SJSA1 (cell line): ENCODE results near the gene EMID1. TPM values are rescaled to one million over a fixed set of nuclear protein-coding genes. Genes with fewer than 3 reads are reported as not detected.

Experiments
- DNase-seq, 2 experiments: peaks; one replicate each; pipeline ENCODE4 v3.0.0-alpha.2; 2015 to 2020; ENCODE audit warnings: low spot score in 2 of 2, low read depth in 1 of 2
- H3K27ac ChIP-seq: fragments of 250-450 bp; sonication (Bioruptor Pico); 2 replicates; pipeline ENCODE4 v1.5.1; 2020; ENCODE audit warnings: mild to moderate bottlenecking, moderate library complexity
- H3K27me3 ChIP-seq: fragments of 250-450 bp; sonication (Bioruptor Pico); replicated peaks from 2 replicates; pipeline ENCODE4 v1.5.1; 2020; ENCODE audit warnings: mild to moderate bottlenecking, moderate library complexity
- H3K36me3 ChIP-seq: fragments of 250-450 bp; sonication (Bioruptor Pico); 2 replicates; pipeline ENCODE4 v1.5.1; 2020; ENCODE audit warnings: mild to moderate bottlenecking
- H3K4me1 ChIP-seq: fragments of 250-450 bp; sonication (Bioruptor Pico); replicated peaks from 2 replicates; pipeline ENCODE4 v1.6.1; 2021; ENCODE audit warnings: mild to moderate bottlenecking
- H3K4me3 ChIP-seq: fragments of 250-450 bp; sonication (Bioruptor Pico); 2 replicates; pipeline ENCODE4 v1.5.1; 2020; ENCODE audit warnings: mild to moderate bottlenecking
- H3K9me3 ChIP-seq: fragments of 250-450 bp; sonication (Bioruptor Pico); replicated peaks from 2 replicates; pipeline ENCODE4 v1.5.1; 2020; ENCODE audit warnings: mild to moderate bottlenecking
- total RNA-seq: library from RNA; depleted of rRNA; stranded (reverse); fragments of >200 nt; shearing (Covaris generic); gene quantifications from 2 replicates; pipeline ENCODE4 v1.2.3, GENCODE V29; 2014

Gene EMID1
- total RNA-seq, 1 experiment from 2014 or later: 45.6 TPM

GRCh38 chr22:29259253-29259899 lies 53.7 kb downstream of the EMID1 start:
- Histone ChIP-seq H3K36me3 (peaks cover 37% of the 10 kb centered on the region), H3K9me3 (no peaks in the 10 kb centered on the region), H3K27ac (no peak overlapping the region), H3K27me3 (no peaks in the 10 kb centered on the region), H3K4me1 (no peaks in the 10 kb centered on the region), H3K4me3 (no peak overlapping the region)
- DNase-seq: no peak

- Histone ChIP-seq H3K9me3 (no peaks in the 10 kb centered on the region), H3K4me1 (no peaks in the 10 kb centered on the region), H3K27ac (no peak overlapping the region), H3K4me3 (no peak overlapping the region), H3K27me3 (no peaks in the 10 kb centered on the region), H3K36me3 (peaks cover 44% of the 10 kb centered on the region)
- no peak for DNase-seq
These were observed 54.4 kb downstream of the EMID1 start for GRCh38 chr22:29260031-29260560.

- DNase-seq: no peak
- Histone ChIP-seq H3K36me3 (peaks cover 51% of the 10 kb centered on the region), H3K27ac (no peak overlapping the region), H3K27me3 (no peaks in the 10 kb centered on the region), H3K4me3 (no peak overlapping the region), H3K4me1 (no peaks in the 10 kb centered on the region), H3K9me3 (no peaks in the 10 kb centered on the region)
These were observed 55.1 kb downstream of the EMID1 start for GRCh38 chr22:29260601-29261315.

GRCh38 chr22:29263791-29264276 lies 58.1 kb downstream of the EMID1 start:
- H3K27ac ChIP-seq: no peak overlapping the region
- H3K4me1 ChIP-seq: peaks cover 11% of the 10 kb centered on the region
- no peaks in the 10 kb centered on the region for H3K27me3 ChIP-seq
- no peak for DNase-seq
- H3K9me3 ChIP-seq: no peaks in the 10 kb centered on the region
- no peak overlapping the region for H3K4me3 ChIP-seq
- H3K36me3 ChIP-seq: peaks cover 71% of the 10 kb centered on the region

GRCh38 chr22:29265305-29265704 lies 59.6 kb downstream of the EMID1 start:
- no peak overlapping the region for H3K27ac ChIP-seq
- no peaks in the 10 kb centered on the region for H3K9me3 ChIP-seq
- no peaks in the 10 kb centered on the region for H3K27me3 ChIP-seq
- H3K4me1 ChIP-seq: peaks cover 22% of the 10 kb centered on the region
- DNase-seq: no peak
- peaks cover 71% of the 10 kb centered on the region for H3K36me3 ChIP-seq
- H3K4me3 ChIP-seq: no peak overlapping the region

GRCh38 chr22:29265929-29266328 lies 60.2 kb downstream of the EMID1 start:
- Histone ChIP-seq H3K4me1 (peaks cover 28% of the 10 kb centered on the region), H3K36me3 (peaks cover 72% of the 10 kb centered on the region), H3K4me3 (no peak overlapping the region), H3K27me3 (no peaks in the 10 kb centered on the region), H3K9me3 (no peaks in the 10 kb centered on the region), H3K27ac (no peak overlapping the region)
- no peak for DNase-seq

- Histone ChIP-seq H3K27ac (peak overlapping the region; percentile 100), H3K27me3 (no peaks in the 10 kb centered on the region), H3K4me3 (peak overlapping the region; percentile 94), H3K4me1 (peaks cover 33% of the 10 kb centered on the region), H3K9me3 (no peaks in the 10 kb centered on the region), H3K36me3 (peaks cover 79% of the 10 kb centered on the region)
- peak in 1 of 2 experiments; percentile 28 for DNase-seq
These were observed 61.1 kb downstream of the EMID1 start for GRCh38 chr22:29266564-29267461.

GRCh38 chr22:29267462-29267857 lies 61.8 kb downstream of the EMID1 start:
- no peaks in the 10 kb centered on the region for H3K27me3 ChIP-seq
- no peak for DNase-seq
- H3K4me3 ChIP-seq: peak overlapping the region; percentile 94
- H3K36me3 ChIP-seq: peaks cover 85% of the 10 kb centered on the region
- H3K27ac ChIP-seq: peak overlapping the region; percentile 100
- H3K9me3 ChIP-seq: no peaks in the 10 kb centered on the region
- peaks cover 37% of the 10 kb centered on the region for H3K4me1 ChIP-seq

GRCh38 chr22:29267858-29268510 lies 62.3 kb downstream of the EMID1 start, which contains the start of the genes EWSR1 and RHBDD3:
Gene EWSR1 (plus strand): TSS chr22:29268268. CDS start chr22:29268337, 69 bp downstream.
Gene RHBDD3 (minus strand): TSS chr22:29267981. CDS start chr22:29265626, 2,355 bp downstream.
- DNase-seq: peak; percentile 99
- Histone ChIP-seq H3K27me3 (no peaks in the 10 kb centered on the region), H3K9me3 (no peaks in the 10 kb centered on the region), H3K36me3 (peaks cover 91% of the 10 kb centered on the region), H3K4me1 (peaks cover 37% of the 10 kb centered on the region), H3K27ac (peak within 1 kb of the TSS; percentile 100), H3K4me3 (peak within 1 kb of the TSS; percentile 94)

- Histone ChIP-seq H3K27me3 (no peaks in the 10 kb centered on the region), H3K27ac (peak overlapping the region; percentile 100), H3K36me3 (peaks cover 95% of the 10 kb centered on the region), H3K4me3 (peak overlapping the region; percentile 94), H3K9me3 (no peaks in the 10 kb centered on the region), H3K4me1 (peaks cover 37% of the 10 kb centered on the region)
- peak; percentile 71 to 84 for DNase-seq
These were observed 63.0 kb downstream of the EMID1 start for GRCh38 chr22:29268511-29269229.

- Histone ChIP-seq H3K27me3 (no peaks in the 10 kb centered on the region), H3K36me3 (peaks cover 95% of the 10 kb centered on the region), H3K27ac (peak overlapping the region; percentile 100; the same call in 1 of the 2 replicates), H3K4me1 (peaks cover 37% of the 10 kb centered on the region), H3K4me3 (peak overlapping the region; percentile 94), H3K9me3 (no peaks in the 10 kb centered on the region)
- DNase-seq: no peak
These were observed 63.5 kb downstream of the EMID1 start for GRCh38 chr22:29269230-29269604.

GRCh38 chr22:29269731-29270474 lies 64.2 kb downstream of the EMID1 start:
- Histone ChIP-seq H3K27ac (no peak overlapping the region), H3K9me3 (no peaks in the 10 kb centered on the region), H3K27me3 (no peaks in the 10 kb centered on the region), H3K36me3 (peaks cover 95% of the 10 kb centered on the region), H3K4me1 (peaks cover 37% of the 10 kb centered on the region), H3K4me3 (peak overlapping the region; percentile 94)
- peak in 1 of 2 experiments; percentile 45 for DNase-seq
